Liver (tissue), 9 donors: ENCODE measurements around the gene ELOVL3. TPM values are rescaled to one million over a fixed set of nuclear protein-coding genes. Genes with fewer than 3 reads are reported as not detected.
A peak's percentile ranks its signal among the peaks of the same experiment; 100 is the strongest.

Experiments used
- DNase-seq: peaks from one replicate; pipeline ENCODE4 v3.0.0-alpha.2; 2017; ENCODE audit warnings: low spot score
- H3K27ac ChIP-seq, 2 donors: one replicate each; pipeline ENCODE4 v1.7.0; 2013; ENCODE audit warnings: inconsistent platforms in 2 of 2, low read length in 2 of 2, control low read depth in 1 of 2, low read depth in 1 of 2, mild to moderate bottlenecking in 1 of 2
- H3K27me3 ChIP-seq, 4 donors: one replicate each; pipeline versions ENCODE4 v1.6.1 to v1.7.0; 2013; ENCODE audit warnings: low read length in 3 of 4, inconsistent platforms in 1 of 4, mild to moderate bottlenecking in 1 of 4, moderate library complexity in 1 of 4; ENCODE audit not compliant: control insufficient read depth in 4 of 4, insufficient read depth in 4 of 4
- H3K36me3 ChIP-seq, 4 donors: one replicate each; pipeline versions ENCODE4 v1.6.1 to v1.7.0; 2013; ENCODE audit warnings: low read length in 3 of 4, mild to moderate bottlenecking in 3 of 4, low read depth in 1 of 4, moderate library complexity in 1 of 4; ENCODE audit not compliant: control insufficient read depth in 4 of 4, insufficient read depth in 3 of 4
- H3K4me1 ChIP-seq, 4 donors: one replicate each; pipeline versions ENCODE4 v1.6.1 to v1.7.0; 2013; ENCODE audit warnings: low read length in 3 of 4, mild to moderate bottlenecking in 3 of 4, moderate library complexity in 1 of 4; ENCODE audit not compliant: control insufficient read depth in 4 of 4, insufficient read depth in 4 of 4
- H3K4me3 ChIP-seq, 3 donors: one replicate each; pipeline versions ENCODE4 v1.6.1 to v1.7.0; 2013; ENCODE audit warnings: low read length in 3 of 3, control low read depth in 1 of 3, low read depth in 1 of 3, mild to moderate bottlenecking in 1 of 3
- H3K9ac ChIP-seq, 2 donors: one replicate each; pipeline ENCODE4 v1.7.0; 2013; ENCODE audit warnings: low read length in 2 of 2, mild to moderate bottlenecking in 2 of 2, moderate library complexity in 2 of 2, control low read depth in 1 of 2, low read depth in 1 of 2
- H3K9me3 ChIP-seq, 4 donors: one replicate each; pipeline versions ENCODE4 v1.6.1 to v1.7.0; 2013; ENCODE audit warnings: low read length in 3 of 4; ENCODE audit not compliant: control insufficient read depth in 4 of 4
- FOXA1 ChIP-seq: IDR thresholded peaks from 2 replicates; pipeline ENCODE4 v1.6.1; 2016; ENCODE audit warnings: antibody characterized with exemption
- FOXA2 ChIP-seq: IDR thresholded peaks from 2 replicates; pipeline ENCODE4 v1.6.1; 2016; ENCODE audit warnings: antibody characterized with exemption
- HNF4A ChIP-seq, 2 donors: conservative IDR thresholded peaks; 2 replicates each; pipeline ENCODE4 v1.6.1; 2016; ENCODE audit warnings: antibody characterized with exemption in 2 of 2, mild to moderate bottlenecking in 2 of 2
- HNF4G ChIP-seq: IDR thresholded peaks from 2 replicates; pipeline ENCODE4 v1.6.1; 2016; ENCODE audit warnings: antibody characterized with exemption
- JUND ChIP-seq, 2 donors: IDR thresholded peaks; 2 replicates each; pipeline ENCODE4 v1.6.1; 2016; ENCODE audit warnings: antibody characterized with exemption in 2 of 2
- NR2F2 ChIP-seq: IDR thresholded peaks from 2 replicates; pipeline ENCODE4 v1.6.1; 2016; ENCODE audit warnings: antibody characterized with exemption
- RAD21 ChIP-seq, 2 donors: IDR thresholded peaks; 2 replicates each; pipeline ENCODE4 v1.6.1; 2016; ENCODE audit warnings: antibody characterized with exemption in 2 of 2, mild to moderate bottlenecking in 2 of 2
- REST ChIP-seq: IDR thresholded peaks from 2 replicates; pipeline ENCODE4 v1.6.1; 2016; ENCODE audit warnings: antibody characterized with exemption, mild to moderate bottlenecking
- RXRA ChIP-seq, 2 donors: IDR thresholded peaks; 2 replicates each; pipeline ENCODE4 v1.6.1; 2017 to 2018; ENCODE audit warnings: antibody characterized with exemption in 2 of 2, mild to moderate bottlenecking in 1 of 2
- SP1 ChIP-seq: IDR thresholded peaks from 2 replicates; pipeline ENCODE4 v1.6.1; 2018; ENCODE audit warnings: antibody characterized with exemption, mild to moderate bottlenecking
- TAF1 ChIP-seq: conservative IDR thresholded peaks from 2 replicates; pipeline ENCODE4 v1.6.1; 2016; ENCODE audit warnings: antibody characterized with exemption, mild to moderate bottlenecking
- YY1 ChIP-seq: IDR thresholded peaks from 2 replicates; pipeline ENCODE4 v1.6.1; 2016; ENCODE audit warnings: antibody characterized with exemption, mild to moderate bottlenecking
- WGBS: extraction: QIAGEN DNeasy Blood & Tissue Kit; methylation state at CpG from one replicate; pipeline ENCODE4 v1.1.7; 2013; 5-methylcytosine and 5-hydroxymethylcytosine counted together
- polyA plus RNA-seq, 2 donors: library from polyadenylated mRNA; stranded (reverse) in 1 of 2; unstranded in 1 of 2; fragments of 200-250 nt in 1 of 2; fragments of >200 nt in 1 of 2; fragmentation: Nextera tagmentation in 1 of 2; extraction: Ambion mirVana in 1 of 2; gene quantifications; one replicate each; pipeline versions ENCODE4 v1.2.1 to v1.2.3, GENCODE V29; 2013 to 2015
- total RNA-seq, 2 donors: library from RNA; depleted of rRNA; stranded (reverse); fragments of >200 nt; gene quantifications; one replicate each; pipeline ENCODE4 v1.2.3, GENCODE V29; 2014
- TF ChIP-seq, protein P1 (sequence below): IDR thresholded peaks from 2 replicates; pipeline ENCODE4 v1.6.1; 2016; ENCODE audit warnings: antibody characterized with exemption
- TF ChIP-seq, protein P2 (sequence below): IDR thresholded peaks from 2 replicates; pipeline ENCODE4 v1.6.1; 2016; ENCODE audit warnings: antibody characterized with exemption
- donor health status: healthy.
- donor health status: healthy.
- donor health status: healthy.
- donor health status: healthy.
- donor health status: healthy.

Gene ELOVL3
- total and polyA plus RNA-seq, 4 donors = 0.42 TPM; not detected in 3

GRCh38 chr10:102241032-102241443, 14.9 kb downstream of the ELOVL3 start:
- TF ChIP-seq JUND (IDR thresholded peaks at IDR 0.05) = no peak
- no peak for TF ChIP-seq REST
- no peak for TF ChIP-seq HNF4G
- TF ChIP-seq FOXA1 = no peak
- TF ChIP-seq, protein P1, sequence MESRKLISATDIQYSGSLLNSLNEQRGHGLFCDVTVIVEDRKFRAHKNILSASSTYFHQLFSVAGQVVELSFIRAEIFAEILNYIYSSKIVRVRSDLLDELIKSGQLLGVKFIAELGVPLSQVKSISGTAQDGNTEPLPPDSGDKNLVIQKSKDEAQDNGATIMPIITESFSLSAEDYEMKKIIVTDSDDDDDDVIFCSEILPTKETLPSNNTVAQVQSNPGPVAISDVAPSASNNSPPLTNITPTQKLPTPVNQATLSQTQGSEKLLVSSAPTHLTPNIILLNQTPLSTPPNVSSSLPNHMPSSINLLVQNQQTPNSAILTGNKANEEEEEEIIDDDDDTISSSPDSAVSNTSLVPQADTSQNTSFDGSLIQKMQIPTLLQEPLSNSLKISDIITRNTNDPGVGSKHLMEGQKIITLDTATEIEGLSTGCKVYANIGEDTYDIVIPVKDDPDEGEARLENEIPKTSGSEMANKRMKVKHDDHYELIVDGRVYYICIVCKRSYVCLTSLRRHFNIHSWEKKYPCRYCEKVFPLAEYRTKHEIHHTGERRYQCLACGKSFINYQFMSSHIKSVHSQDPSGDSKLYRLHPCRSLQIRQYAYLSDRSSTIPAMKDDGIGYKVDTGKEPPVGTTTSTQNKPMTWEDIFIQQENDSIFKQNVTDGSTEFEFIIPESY = no peak
- no peak for DNase-seq
- no peak overlapping the region for H3K27ac ChIP-seq
- peaks cover 6 to 24% (median 15%) of the 10 kb centered on the region in 4 donors for H3K4me1 ChIP-seq
- no peaks in the 10 kb centered on the region for H3K36me3 ChIP-seq
- no peaks in the 10 kb centered on the region for H3K27me3 ChIP-seq
- H3K4me3 ChIP-seq = peak overlapping the region in 2 of 3 donors; percentile 52 to 57
- H3K9ac ChIP-seq = no peak overlapping the region
- WGBS = 4% methylated on average over 20 of the region's 20 CpGs
- no peaks in the 10 kb centered on the region for H3K9me3 ChIP-seq

- Histone ChIP-seq H3K27ac (no peak within 1 kb of the TSS), H3K9me3 (no peaks in the 10 kb centered on the region), H3K4me1 (peaks cover 6 to 30% (median 20%) of the 10 kb centered on the region in 4 donors), H3K27me3 (no peaks in the 10 kb centered on the region), H3K36me3 (no peaks in the 10 kb centered on the region), H3K4me3 (peak within 1 kb of the TSS; percentile 52 to 57 (median 56)), H3K9ac (no peak within 1 kb of the TSS)
- peak; percentile 97 for DNase-seq
- WGBS = 10% methylated on average over 57 of the region's 57 CpGs
- TF ChIP-seq NR2F2 (no peak), REST (no peak), HNF4A (conservative IDR thresholded peaks at IDR 0.05) (no peak), RXRA (IDR thresholded peaks at IDR 0.05) (no peak), YY1 (no peak), FOXA2 (no peak), TAF1 (no peak), SP1 (peak; percentile 27), RAD21 (IDR thresholded peaks at IDR 0.05) (no peak)
- TF ChIP-seq, protein P2, sequence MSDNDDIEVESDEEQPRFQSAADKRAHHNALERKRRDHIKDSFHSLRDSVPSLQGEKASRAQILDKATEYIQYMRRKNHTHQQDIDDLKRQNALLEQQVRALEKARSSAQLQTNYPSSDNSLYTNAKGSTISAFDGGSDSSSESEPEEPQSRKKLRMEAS = peak; percentile 16
- TF ChIP-seq, protein P1 = no peak
Measured at GRCh38 chr10:102241444-102242117, 15.5 kb downstream of the ELOVL3 start, which contains the start of gene PITX3. TSS of gene PITX3 (minus strand) at chr10:102241512. CDS start at chr10:102232080, 9,432 bp downstream.
